ENCODE measurements around the gene PPP1R1C.

PPP1R1C gene

GRCh38 chr2:181972431-181973170 lies 13.1 kb upstream of the PPP1R1C start:
- no peak for DNase-seq

GRCh38 chr2:181973171-181973783 lies 12.4 kb upstream of the PPP1R1C start:
- DNase-seq = no peak

GRCh38 chr2:181977661-181978350 lies 7.8 kb upstream of the PPP1R1C start:
- DNase-seq = no peak

GRCh38 chr2:181978351-181979150 lies 7.1 kb upstream of the PPP1R1C start:
- no peak for DNase-seq

GRCh38 chr2:181984060-181984459 lies 1.6 kb upstream of the PPP1R1C start:
- no peak for DNase-seq

- no peak for DNase-seq
These were observed 630 bp upstream of the PPP1R1C start for GRCh38 chr2:181984814-181985631.

- peak; percentile 38 for DNase-seq
These were observed 2.7 kb downstream of the PPP1R1C start for GRCh38 chr2:181988154-181988924.

- no peak for DNase-seq
These were observed 3.4 kb downstream of the PPP1R1C start for GRCh38 chr2:181989099-181989498.

GRCh38 chr2:181991171-181991885 lies 5.7 kb downstream of the PPP1R1C start:
- DNase-seq = no peak

- DNase-seq = no peak
These were observed 7.1 kb downstream of the PPP1R1C start for GRCh38 chr2:181992776-181993175.

- DNase-seq = no peak
These were observed 9.6 kb downstream of the PPP1R1C start for GRCh38 chr2:181995289-181995688.

GRCh38 chr2:181998041-181998835 lies 12.6 kb downstream of the PPP1R1C start:
- peak; percentile 96 for DNase-seq

- peak; percentile 63 for DNase-seq
These were observed 13.4 kb downstream of the PPP1R1C start for GRCh38 chr2:181998891-181999654.

- no peak for DNase-seq
These were observed 14.3 kb downstream of the PPP1R1C start for GRCh38 chr2:181999911-182000310.

- DNase-seq = no peak
These were observed 19.4 kb downstream of the PPP1R1C start for GRCh38 chr2:182004945-182005520.

- no peak for DNase-seq
These were observed 21.1 kb downstream of the PPP1R1C start for GRCh38 chr2:182006595-182007341.

GRCh38 chr2:182014284-182014683 lies 28.6 kb downstream of the PPP1R1C start:
- DNase-seq = no peak
